Endothelial cell of umbilical vein (primary cell): ENCODE results near the gene SWI5. TPM values are rescaled to one million over a fixed set of nuclear protein-coding genes. Genes with fewer than 3 reads are reported as not detected.

Experiments
- BruUV-seq: library from RNA; stranded (reverse); fragments of 400-500 nt; replicated peaks from 2 replicates; lab custom pipeline; 2021; lab: Mats Ljungman, UMichigan
- CTCF ChIA-PET: fragments of 300-600, 350-600 bp; sonication (Branson Sonifier 250); formaldehyde crosslinking; loops from one replicate; lab custom pipeline; 2021; ENCODE audit warnings: antibody characterized with exemption, inconsistent platforms; lab: Charles Lee
- POLR2A ChIA-PET: fragments of 300-600, 350-600 bp; sonication (Branson Sonifier 250); formaldehyde crosslinking; loops from one replicate; lab custom pipeline; 2021; ENCODE audit warnings: antibody characterized with exemption, inconsistent platforms; lab: Charles Lee
- DNase-seq: peaks from one replicate; pipeline ENCODE4 v3.0.0-alpha.2; 2011; ENCODE audit warnings: low read depth, low spot score
- FAIRE-seq: peaks from 2 replicates; lab custom pipeline; 2011; peaks lifted over from hg19 to GRCh38; lab: Jason Lieb, UNC
- H2AFZ ChIP-seq: 2 replicates; pipeline ENCODE4 v1.6.0; 2012; ENCODE audit warnings: low read depth, low read length, control low read depth, inconsistent platforms
- H3K27ac ChIP-seq: 2 replicates; pipeline ENCODE4 v1.5.1; 2011; ENCODE audit warnings: low read depth, mild to moderate bottlenecking, control low read depth, low read length, moderate library complexity; ENCODE audit not compliant: insufficient read depth
- H3K27me3 ChIP-seq, 2 experiments: 2 replicates each; pipeline versions ENCODE4 v1.6.0 to v1.6.1; 2011; ENCODE audit warnings: low read length in 2 of 2, mixed read lengths in 1 of 2; ENCODE audit not compliant: control insufficient read depth in 2 of 2, insufficient read depth in 2 of 2
- H3K36me3 ChIP-seq, 2 experiments: 2 replicates in 1 of 2; 3 replicates in 1 of 2; pipeline ENCODE4 v1.5.1; 2011; ENCODE audit warnings: low read length in 2 of 2, mild to moderate bottlenecking in 1 of 2, moderate library complexity in 1 of 2; ENCODE audit not compliant: control insufficient read depth in 2 of 2, insufficient read depth in 2 of 2; ENCODE audit errors: extremely low read depth in 1 of 2
- H3K4me1 ChIP-seq: 3 replicates; pipeline ENCODE4 v1.5.1; 2011; ENCODE audit warnings: mild to moderate bottlenecking, low read length; ENCODE audit not compliant: control insufficient read depth, insufficient read depth; ENCODE audit errors: extremely low read depth
- H3K4me2 ChIP-seq: 2 replicates; pipeline ENCODE4 v1.6.1; 2011; ENCODE audit warnings: low read length, control low read depth, mixed read lengths; ENCODE audit not compliant: insufficient read depth
- H3K4me3 ChIP-seq, 3 experiments: fragments of 200-600 bp in 1 of 3; sonication (generic), shearing (Covaris generic) in 1 of 3; replicated peaks in 1 of 3; 2 replicates each; pipeline ENCODE4 v1.5.1; 2011 to 2016; ENCODE audit warnings: control low read depth in 3 of 3, low read length in 3 of 3, mild to moderate bottlenecking in 2 of 3, inconsistent platforms in 1 of 3, low read depth in 1 of 3, moderate library complexity in 1 of 3; ENCODE audit not compliant: insufficient read depth in 1 of 3
- H3K79me2 ChIP-seq: 2 replicates; pipeline ENCODE4 v1.6.0; 2012; ENCODE audit warnings: low read length, inconsistent platforms; ENCODE audit not compliant: control insufficient read depth, insufficient read depth
- H3K9ac ChIP-seq: replicated peaks from 2 replicates; pipeline ENCODE3; 2011; ENCODE audit warnings: low read length, control low read depth; ENCODE audit not compliant: insufficient read depth; ENCODE audit errors: extremely low read depth
- H3K9me1 ChIP-seq: replicated peaks from 3 replicates; pipeline ENCODE4 v1.6.0; 2011; ENCODE audit warnings: mild to moderate bottlenecking, low read length; ENCODE audit not compliant: control insufficient read depth, insufficient read depth; ENCODE audit errors: extremely low read depth
- H3K9me3 ChIP-seq: replicated peaks from 2 replicates; pipeline ENCODE4 v1.5.1; 2012; ENCODE audit warnings: low read length, inconsistent platforms; ENCODE audit not compliant: control insufficient read depth, insufficient read depth
- H4K20me1 ChIP-seq: replicated peaks from 2 replicates; pipeline ENCODE3; 2011; ENCODE audit warnings: mild to moderate bottlenecking, low read length; ENCODE audit not compliant: control insufficient read depth, insufficient read depth; ENCODE audit errors: extremely low read depth
- EZH2 ChIP-seq: IDR thresholded peaks from 2 replicates; pipeline ENCODE4 v1.6.1; 2012; ENCODE audit warnings: borderline replicate concordance, low read depth, mild to moderate bottlenecking, moderate library complexity, low read length, inconsistent platforms; ENCODE audit not compliant: severe bottlenecking
- FOS ChIP-seq: IDR thresholded peaks from 2 replicates; pipeline ENCODE4 v1.6.1; 2011; ENCODE audit warnings: mild to moderate bottlenecking, low read length, moderate library complexity, borderline replicate concordance; ENCODE audit not compliant: insufficient read depth
- GATA2 ChIP-seq: IDR thresholded peaks from 2 replicates; pipeline ENCODE4 v1.7.0; 2011; ENCODE audit warnings: low read depth, mild to moderate bottlenecking, moderate library complexity, mixed read lengths, low read length; ENCODE audit not compliant: insufficient read length, insufficient read depth
- JUN ChIP-seq: IDR thresholded peaks from 2 replicates; pipeline ENCODE4 v1.6.1; 2011; ENCODE audit warnings: borderline replicate concordance, low read depth; ENCODE audit not compliant: insufficient read length, insufficient read depth
- MYC ChIP-seq: IDR thresholded peaks from one replicate; pipeline ENCODE4 v1.6.1; 2011; ENCODE audit warnings: mild to moderate bottlenecking, low read depth, low read length
- POLR2A ChIP-seq: IDR thresholded peaks from 2 replicates; pipeline ENCODE4 v1.6.1; 2012; ENCODE audit warnings: low read depth, mild to moderate bottlenecking, control low read depth, low read length
- POLR2AphosphoS5 ChIP-seq: IDR thresholded peaks from 2 replicates; pipeline ENCODE4 v1.6.1; 2012; ENCODE audit warnings: low read depth, mild to moderate bottlenecking, control low read depth, low read length, moderate library complexity; ENCODE audit not compliant: insufficient read depth
- dilution Hi-C: fragments of 300-500 bp; cut with MboI; formaldehyde crosslinking; loops from one replicate; pipeline ENCODE4 v1.15.0; 2019; ENCODE audit warnings: low sequenced_read_pairs; ENCODE audit not compliant: extremely low pct_ligation_motif_present
- intact Hi-C: fragments of 100-400 bp; cut with micrococcal nuclease; formaldehyde crosslinking; loops from one replicate; pipeline ENCODE4 v1.10.0; 2022
- polyA plus RNA-seq, 4 experiments: library from polyadenylated mRNA; depleted of rRNA in 3 of 4; stranded (reverse) in 3 of 4; unstranded in 1 of 4; fragments of >200 nt; gene quantifications; 2 replicates each; pipeline versions ENCODE4 v1.2.1 to v1.2.3, GENCODE V29; 2011 to 2012; ENCODE audit warnings: missing spikeins in 1 of 4
- total RNA-seq: library from RNA; stranded (reverse); gene quantifications from 2 replicates; pipeline ENCODE4 v1.2.3, GENCODE V29; 2021
- TF ChIP-seq, protein P1 (sequence below): IDR thresholded peaks from 2 replicates; pipeline ENCODE4 v1.6.1; 2011; ENCODE audit not compliant: insufficient read depth, insufficient read length
- TF ChIP-seq, protein P2 (sequence below), 2 donors: IDR thresholded peaks; 1 replicate in 1 of 2; 2 replicates in 1 of 2; pipeline ENCODE4 v1.5.1; 2011; ENCODE audit warnings: low read length in 2 of 2, mild to moderate bottlenecking in 2 of 2, moderate library complexity in 2 of 2, control low read depth in 1 of 2, inconsistent platforms in 1 of 2, low read depth in 1 of 2; ENCODE audit not compliant: insufficient read depth in 1 of 2; ENCODE audit errors: extremely low read depth in 1 of 2

The SWI5 gene
- total and polyA plus RNA-seq, 2 donors (not counting 3 experiments of a cell fraction or from before 2014, with no cell fraction given) = 21.2 to 58.0 TPM

DNA sequence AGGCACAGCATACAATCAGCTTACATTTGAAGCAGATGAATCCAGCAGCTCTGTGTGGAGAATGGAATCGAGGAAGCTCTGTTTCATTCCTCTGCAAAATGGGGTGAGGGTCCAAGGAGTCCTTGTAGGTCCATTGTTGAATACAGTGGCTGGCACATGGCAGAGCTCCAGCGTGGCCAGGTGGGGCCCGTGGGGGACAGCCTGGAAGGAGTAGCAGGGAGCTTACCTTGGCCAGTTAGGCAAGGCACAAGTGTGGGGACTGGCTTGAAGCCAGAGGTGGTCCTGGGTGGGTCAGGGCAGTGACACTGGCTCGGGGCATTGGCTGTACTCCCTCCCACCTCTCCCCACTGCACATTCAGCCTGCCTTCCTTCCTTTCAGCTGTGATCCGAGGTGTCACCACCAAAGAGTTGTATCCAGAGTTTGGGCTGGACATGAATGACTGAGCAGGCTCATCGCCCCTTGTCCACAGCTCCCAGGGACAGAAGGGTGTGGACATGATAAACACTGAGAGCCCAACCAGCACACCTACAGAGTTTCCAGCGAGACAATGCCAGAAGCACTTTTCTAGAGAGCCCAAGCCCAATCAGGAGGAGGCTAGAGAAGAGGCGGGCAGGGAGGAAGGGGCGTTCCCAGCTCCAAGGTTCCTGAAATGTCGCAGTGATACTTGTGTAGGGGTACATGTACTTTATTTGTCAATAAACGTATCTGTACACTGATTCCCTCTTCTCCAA lies 12.4 kb downstream of the SWI5 start:
- Histone ChIP-seq H3K4me3 (no peak overlapping the region), H2AFZ (no peak overlapping the region), H4K20me1 (no peaks in the 10 kb centered on the region), H3K4me1 (no peaks in the 10 kb centered on the region), H3K27me3 (no peaks in the 10 kb centered on the region), H3K9me1 (no peaks in the 10 kb centered on the region), H3K9ac (no peak overlapping the region), H3K36me3 (peaks cover 3 to 13% of the 10 kb centered on the region in 2 experiments), H3K79me2 (no peaks in the 10 kb centered on the region), H3K9me3 (no peaks in the 10 kb centered on the region), H3K27ac (no peak overlapping the region), H3K4me2 (no peak overlapping the region)
- dilution Hi-C loops (no loop called here), intact Hi-C loops (no loop called here)
- ChIA-PET POLR2A (no interaction called here), CTCF (interaction anchor here (0.9 to 1.2 kb wide), 2 partner anchors 53 kb away, joined by 4 read pairs; no protein-coding TSS in a partner anchor)
- BruUV-seq = no TSS peak
- no peak for DNase-seq
- no peak for FAIRE-seq
- TF ChIP-seq FOS (no peak), JUN (no peak), POLR2A (no peak), POLR2AphosphoS5 (no peak), EZH2 (no peak), MYC (no peak), GATA2 (no peak)
- TF ChIP-seq, protein P1, sequence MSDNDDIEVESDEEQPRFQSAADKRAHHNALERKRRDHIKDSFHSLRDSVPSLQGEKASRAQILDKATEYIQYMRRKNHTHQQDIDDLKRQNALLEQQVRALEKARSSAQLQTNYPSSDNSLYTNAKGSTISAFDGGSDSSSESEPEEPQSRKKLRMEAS = no peak
- TF ChIP-seq, protein P2, sequence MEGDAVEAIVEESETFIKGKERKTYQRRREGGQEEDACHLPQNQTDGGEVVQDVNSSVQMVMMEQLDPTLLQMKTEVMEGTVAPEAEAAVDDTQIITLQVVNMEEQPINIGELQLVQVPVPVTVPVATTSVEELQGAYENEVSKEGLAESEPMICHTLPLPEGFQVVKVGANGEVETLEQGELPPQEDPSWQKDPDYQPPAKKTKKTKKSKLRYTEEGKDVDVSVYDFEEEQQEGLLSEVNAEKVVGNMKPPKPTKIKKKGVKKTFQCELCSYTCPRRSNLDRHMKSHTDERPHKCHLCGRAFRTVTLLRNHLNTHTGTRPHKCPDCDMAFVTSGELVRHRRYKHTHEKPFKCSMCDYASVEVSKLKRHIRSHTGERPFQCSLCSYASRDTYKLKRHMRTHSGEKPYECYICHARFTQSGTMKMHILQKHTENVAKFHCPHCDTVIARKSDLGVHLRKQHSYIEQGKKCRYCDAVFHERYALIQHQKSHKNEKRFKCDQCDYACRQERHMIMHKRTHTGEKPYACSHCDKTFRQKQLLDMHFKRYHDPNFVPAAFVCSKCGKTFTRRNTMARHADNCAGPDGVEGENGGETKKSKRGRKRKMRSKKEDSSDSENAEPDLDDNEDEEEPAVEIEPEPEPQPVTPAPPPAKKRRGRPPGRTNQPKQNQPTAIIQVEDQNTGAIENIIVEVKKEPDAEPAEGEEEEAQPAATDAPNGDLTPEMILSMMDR (IDR thresholded peaks at IDR 0.05; ENCODE audit: extremely low read depth in 1 of 2, insufficient read depth in 1 of 2, low read depth in 1 of 2, low read length in 2 of 2) = no peak
